ENCODE data around the gene MEIOC. TPM values are rescaled to one million over a fixed set of nuclear protein-coding genes. Genes with fewer than 3 reads are reported as not detected.

Gene MEIOC
- total RNA-seq, 1 experiment from 2014 or later: 5.0 TPM

- no peak overlapping the region for H3K4me3 Mint-ChIP-seq
- no peak overlapping the region for H3K27ac Mint-ChIP-seq
- no peaks in the 10 kb centered on the region for H3K4me1 Mint-ChIP-seq
- DNase-seq (ENCODE audit: low spot score) (no peak), ATAC-seq (no peak)
- peaks cover 25% of the 10 kb centered on the region for H3K27me3 Mint-ChIP-seq (ENCODE audit: low read depth)
- POLR2A ChIA-PET: interaction anchor here (0.7 kb wide), 1 partner anchor 224 kb away, joined by 3 read pairs; no protein-coding TSS in a partner anchor
- H3K36me3 Mint-ChIP-seq: no peaks in the 10 kb centered on the region
- CTCF ChIA-PET: interaction anchor here (0.6 to 1.4 kb wide), 3 partner anchors 112 to 316 kb away, joined by 3 to 4 read pairs (median 4); no protein-coding TSS in a partner anchor
- no peaks in the 10 kb centered on the region for H3K9me3 Mint-ChIP-seq
- TF ChIP-seq TEAD4 (CRISPR knock-in tag; IDR thresholded peaks at IDR 0.05): no peak
- no peak for TF ChIP-seq ZNF396 (CRISPR knock-in tag; IDR thresholded peaks at IDR 0.05; ENCODE audit: borderline replicate concordance)
- no peak for TF ChIP-seq PREB (CRISPR knock-in tag; IDR thresholded peaks at IDR 0.05; ENCODE audit: borderline replicate concordance)
These were observed 10.9 kb upstream of the MEIOC start for GRCh38 chr17:44645341-44645740.

GRCh38 chr17:44646280-44646679 lies 10.0 kb upstream of the MEIOC start:
- Mint-ChIP-seq H3K9me3 (no peaks in the 10 kb centered on the region), H3K27me3 (ENCODE audit: low read depth) (peaks cover 30% of the 10 kb centered on the region), H3K27ac (no peak overlapping the region), H3K4me3 (no peak overlapping the region), H3K4me1 (no peaks in the 10 kb centered on the region), H3K36me3 (no peaks in the 10 kb centered on the region)
- ATAC-seq (no peak), DNase-seq (ENCODE audit: low spot score) (no peak)
- TF ChIP-seq NFE2L1 (CRISPR knock-in tag; IDR thresholded peaks at IDR 0.05) (no peak), E2F1 (CRISPR knock-in tag; IDR thresholded peaks at IDR 0.05) (no peak), PRDM15 (CRISPR knock-in tag; IDR thresholded peaks at IDR 0.05) (no peak)
- CTCF ChIA-PET: interaction anchor here (0.6 to 1.4 kb wide), 4 partner anchors 18 to 138 kb away, joined by 3 to 4 read pairs (median 3); no protein-coding TSS in a partner anchor
- POLR2A ChIA-PET: interaction anchor here (0.7 to 0.9 kb wide), 2 partner anchors 10 to 502 kb away, joined by 3 to 4 read pairs; partner anchors contain the start of gene MEIOC

GRCh38 chr17:44647736-44648135 lies 8.5 kb upstream of the MEIOC start:
- no peak overlapping the region for H3K27ac Mint-ChIP-seq
- H3K36me3 Mint-ChIP-seq: no peaks in the 10 kb centered on the region
- no peaks in the 10 kb centered on the region for H3K9me3 Mint-ChIP-seq
- H3K27me3 Mint-ChIP-seq (ENCODE audit: low read depth): peaks cover 32% of the 10 kb centered on the region
- no peaks in the 10 kb centered on the region for H3K4me1 Mint-ChIP-seq
- H3K4me3 Mint-ChIP-seq: no peak overlapping the region
- ATAC-seq (no peak), DNase-seq (ENCODE audit: low spot score) (no peak)
- ChIA-PET CTCF (interaction anchor here (0.7 kb wide), 1 partner anchor 194 kb away, joined by 3 read pairs; no protein-coding TSS in a partner anchor), POLR2A (no interaction called here)
- TF ChIP-seq NFE2L1 (CRISPR knock-in tag; IDR thresholded peaks at IDR 0.05) (no peak), ZNF671 (CRISPR knock-in tag; IDR thresholded peaks at IDR 0.05) (no peak), ESRRA (CRISPR knock-in tag; IDR thresholded peaks at IDR 0.05; ENCODE audit: borderline replicate concordance) (no peak), FOXP4 (CRISPR knock-in tag; IDR thresholded peaks at IDR 0.05) (no peak), CTCF (IDR thresholded peaks at IDR 0.05) (no peak), MYBL2 (CRISPR knock-in tag; IDR thresholded peaks at IDR 0.05) (no peak), SMAD3 (CRISPR knock-in tag; IDR thresholded peaks at IDR 0.05; ENCODE audit: borderline replicate concordance) (no peak), AFF4 (CRISPR knock-in tag; IDR thresholded peaks at IDR 0.05; ENCODE audit: borderline replicate concordance) (no peak), ZNF219 (CRISPR knock-in tag; IDR thresholded peaks at IDR 0.05; ENCODE audit: borderline replicate concordance) (no peak), OVOL2 (CRISPR knock-in tag; IDR thresholded peaks at IDR 0.05; ENCODE audit: borderline replicate concordance) (no peak), ZNF416 (CRISPR knock-in tag; IDR thresholded peaks at IDR 0.05) (no peak)

Data from WTC11 (cell line).